ENCODE measurements around the gene IFT81. TPM values are rescaled to one million over a fixed set of nuclear protein-coding genes. Genes with fewer than 3 reads are reported as not detected.

The IFT81 gene
- total and polyA plus RNA-seq, 2 experiments from 2014 or later = 17.5 to 22.3 TPM

GRCh38 chr12:110091136-110091711 is 32.9 kb upstream of the IFT81 start:
- Histone ChIP-seq H3K9me2 (ENCODE audit: insufficient read depth) (no peaks in the 10 kb centered on the region), H3K79me2 (replicated peaks; ENCODE audit: insufficient read depth) (no peaks in the 10 kb centered on the region), H2AFZ (no peak overlapping the region; the same call in 1 of the 2 replicates), H3K36me3 (ENCODE audit: insufficient read depth) (no peaks in the 10 kb centered on the region), H3K4me2 (no peak overlapping the region), H3K4me3 (no peak overlapping the region), H3K27me3 (ENCODE audit: insufficient read depth) (no peaks in the 10 kb centered on the region), H3F3A (replicated peaks; ENCODE audit: low read depth) (no peaks in the 10 kb centered on the region), H4K20me1 (replicated peaks; ENCODE audit: insufficient read depth) (no peaks in the 10 kb centered on the region), H3K4me1 (ENCODE audit: insufficient read depth) (no peaks in the 10 kb centered on the region), H3K27ac (ENCODE audit: low read depth) (no peak overlapping the region)
- Mint-ChIP-seq H3K4me3 (no peak overlapping the region), H3K4me1 (no peaks in the 10 kb centered on the region), H3K36me3 (ENCODE audit: low read depth) (no peaks in the 10 kb centered on the region), H3K27me3 (ENCODE audit: insufficient read depth, low read depth, poor library complexity) (peaks cover 7% of the 10 kb centered on the region), H3K9me3 (no peaks in the 10 kb centered on the region), H3K27ac (no peak overlapping the region)
- no peak for TF ChIP-seq STAT1 (IDR thresholded peaks at IDR 0.05; ENCODE audit: unreplicated experiment)
- TF ChIP-seq CTCF (conservative IDR thresholded peaks at IDR 0.05; ENCODE audit: low read depth in 2 of 2) = no peak
- no peak for TF ChIP-seq ZNF462 (CRISPR knock-in tag; IDR thresholded peaks at IDR 0.05)
- TF ChIP-seq ZNF114 (CRISPR knock-in tag; IDR thresholded peaks at IDR 0.05) = no peak
- no peak for TF ChIP-seq POLR2AphosphoS5 (IDR thresholded peaks at IDR 0.05; ENCODE audit: low read depth)
- TF ChIP-seq, protein P1, sequence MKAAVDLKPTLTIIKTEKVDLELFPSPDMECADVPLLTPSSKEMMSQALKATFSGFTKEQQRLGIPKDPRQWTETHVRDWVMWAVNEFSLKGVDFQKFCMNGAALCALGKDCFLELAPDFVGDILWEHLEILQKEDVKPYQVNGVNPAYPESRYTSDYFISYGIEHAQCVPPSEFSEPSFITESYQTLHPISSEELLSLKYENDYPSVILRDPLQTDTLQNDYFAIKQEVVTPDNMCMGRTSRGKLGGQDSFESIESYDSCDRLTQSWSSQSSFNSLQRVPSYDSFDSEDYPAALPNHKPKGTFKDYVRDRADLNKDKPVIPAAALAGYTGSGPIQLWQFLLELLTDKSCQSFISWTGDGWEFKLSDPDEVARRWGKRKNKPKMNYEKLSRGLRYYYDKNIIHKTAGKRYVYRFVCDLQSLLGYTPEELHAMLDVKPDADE (IDR thresholded peaks at IDR 0.05) = no peak
- TF ChIP-seq EZH2phosphoT487 (IDR thresholded peaks at IDR 0.05; ENCODE audit: unreplicated experiment) = no peak
- TF ChIP-seq ZNF331 (CRISPR knock-in tag; IDR thresholded peaks at IDR 0.05; ENCODE audit: low read depth) = no peak
- TF ChIP-seq CREB1 (CRISPR knock-in tag; IDR thresholded peaks at IDR 0.05; ENCODE audit: low read depth) = no peak
- TF ChIP-seq REST (IDR thresholded peaks at IDR 0.05; ENCODE audit: unreplicated experiment) = no peak
- TF ChIP-seq EZH2 (IDR thresholded peaks at IDR 0.05; ENCODE audit: low read depth, unreplicated experiment) = no peak
- no peak for TF ChIP-seq JUNB (IDR thresholded peaks at IDR 0.05; ENCODE audit: unreplicated experiment)
- TF ChIP-seq NANOG (IDR thresholded peaks at IDR 0.05; ENCODE audit: borderline replicate concordance) = no peak
- no peak for DNase-seq (ENCODE audit: low spot score)
- ATAC-seq = no peak

Measured in GM23338 (cell line).